SK-N-SH treated with all-trans-retinoic acid at 6 μM for 48 hours (cell line): ENCODE data around the gene HAP1.
A peak's percentile ranks its signal among the peaks of the same experiment; 100 is the strongest.

Source experiments
- ATAC-seq: fragments of 200-7000 bp; cut with Tn5 transposase; 3 replicates; pipeline ENCODE4 v1.9.1; 2020; ENCODE audit warnings: mild to moderate bottlenecking, moderate library complexity
- ARNTL ChIP-seq: fragments of 450-650 bp; formaldehyde crosslinking; IDR thresholded peaks from 2 replicates; pipeline ENCODE4 v1.5.0; 2020; ENCODE audit warnings: low read depth, mild to moderate bottlenecking, moderate library complexity, borderline replicate concordance
- BACH2 ChIP-seq: fragments of 250-450 bp; sonication (Bioruptor Pico); IDR thresholded peaks from 2 replicates; pipeline ENCODE4 v1.9.0; 2021; ENCODE audit warnings: mild to moderate bottlenecking, borderline replicate concordance
- CSDC2 ChIP-seq: fragments of 250-450 bp; sonication (Bioruptor Pico); IDR thresholded peaks from 2 replicates; pipeline ENCODE4 v1.5.0; 2020; ENCODE audit warnings: mild to moderate bottlenecking, moderate library complexity
- ESRRG ChIP-seq: fragments of 250-450 bp; sonication (Bioruptor Pico); IDR thresholded peaks from 2 replicates; pipeline ENCODE4 v1.6.1; 2021; ENCODE audit warnings: mild to moderate bottlenecking
- GLIS3 ChIP-seq: fragments of 250-450 bp; sonication (Bioruptor Pico); IDR thresholded peaks from 2 replicates; pipeline ENCODE4 v1.5.0; 2020; ENCODE audit warnings: mild to moderate bottlenecking, moderate library complexity
- ISL1 ChIP-seq: fragments of 250-450 bp; sonication (Bioruptor Pico); IDR thresholded peaks from 2 replicates; pipeline ENCODE4 v2.1.2; 2022; ENCODE audit warnings: mild to moderate bottlenecking, moderate library complexity
- OSR1 ChIP-seq: fragments of 250-450 bp; sonication (Bioruptor Pico); IDR thresholded peaks from 2 replicates; pipeline ENCODE4 v1.8.0; 2022; ENCODE audit warnings: moderate library complexity, mild to moderate bottlenecking, inconsistent platforms
- RARB ChIP-seq: fragments of 250-450 bp; sonication (Bioruptor Pico); IDR thresholded peaks from 2 replicates; pipeline ENCODE4 v1.8.0; 2021; ENCODE audit warnings: mild to moderate bottlenecking, moderate library complexity
- SNAI2 ChIP-seq: fragments of 250-450 bp; sonication (Bioruptor Pico); IDR thresholded peaks from 2 replicates; pipeline ENCODE4 v1.5.0; 2020; ENCODE audit warnings: mild to moderate bottlenecking, moderate library complexity
- TCF4 ChIP-seq: fragments of 250-450 bp; sonication (Bioruptor Pico); IDR thresholded peaks from 2 replicates; pipeline ENCODE4 v1.8.0; 2021; ENCODE audit warnings: mild to moderate bottlenecking, moderate library complexity, borderline replicate concordance
- TOX ChIP-seq: fragments of 250-450 bp; sonication (Bioruptor Pico); IDR thresholded peaks from 2 replicates; pipeline ENCODE4 v1.8.0; 2021; ENCODE audit warnings: mild to moderate bottlenecking, moderate library complexity, borderline replicate concordance
- ZC3H10 ChIP-seq: fragments of 250-450 bp; sonication (Bioruptor Pico); IDR thresholded peaks from 2 replicates; pipeline ENCODE4 v1.5.1; 2021; ENCODE audit warnings: mild to moderate bottlenecking, moderate library complexity
- ZFP3 ChIP-seq: fragments of 250-450 bp; sonication (Bioruptor Pico); IDR thresholded peaks from 2 replicates; pipeline ENCODE4 v1.5.0; 2020; ENCODE audit warnings: mild to moderate bottlenecking, moderate library complexity
- ZFP30 ChIP-seq: fragments of 450-650 bp; formaldehyde crosslinking; IDR thresholded peaks from 2 replicates; pipeline ENCODE4 v1.5.0; 2022; ENCODE audit warnings: mild to moderate bottlenecking, moderate library complexity
- ZNF565 ChIP-seq: fragments of 450-650 bp; formaldehyde crosslinking; conservative IDR thresholded peaks from 2 replicates; pipeline ENCODE4 v1.5.0; 2020; ENCODE audit warnings: low read depth, mild to moderate bottlenecking, moderate library complexity
- ZNF70 ChIP-seq: fragments of 450-650 bp; formaldehyde crosslinking; IDR thresholded peaks from 2 replicates; pipeline ENCODE4 v1.5.0; 2020; ENCODE audit warnings: mild to moderate bottlenecking, moderate library complexity
- ZNF8 ChIP-seq: fragments of 450-650 bp; formaldehyde crosslinking; IDR thresholded peaks from 2 replicates; pipeline ENCODE4 v1.5.0; 2020; ENCODE audit warnings: mild to moderate bottlenecking, moderate library complexity
- TF ChIP-seq, protein P1 (sequence below): fragments of 250-450 bp; sonication (Bioruptor Pico); IDR thresholded peaks from 2 replicates; pipeline ENCODE4 v1.8.0; 2020; ENCODE audit warnings: mild to moderate bottlenecking, moderate library complexity, borderline replicate concordance
- TF ChIP-seq, protein P2 (sequence below): fragments of 250-450 bp; sonication (Bioruptor Pico); IDR thresholded peaks from 2 replicates; pipeline ENCODE4 v1.5.1; 2021; ENCODE audit warnings: mild to moderate bottlenecking, moderate library complexity
- TF ChIP-seq, protein P3 (sequence below): fragments of 250-450 bp; sonication (Bioruptor Pico); IDR thresholded peaks from 2 replicates; pipeline ENCODE4 v1.5.0; 2020; ENCODE audit warnings: mild to moderate bottlenecking, moderate library complexity
- TF ChIP-seq, protein P4 (sequence below): fragments of 250-450 bp; sonication (Bioruptor Pico); IDR thresholded peaks from 2 replicates; pipeline ENCODE4 v1.8.0; 2021; ENCODE audit warnings: low read depth, mild to moderate bottlenecking, moderate library complexity, borderline replicate concordance
- TF ChIP-seq, protein P5 (sequence below): fragments of 250-450 bp; sonication (Bioruptor Pico); IDR thresholded peaks from 2 replicates; pipeline ENCODE4 v1.5.1; 2020; ENCODE audit warnings: low read depth, mild to moderate bottlenecking, moderate library complexity

The HAP1 gene

DNA sequence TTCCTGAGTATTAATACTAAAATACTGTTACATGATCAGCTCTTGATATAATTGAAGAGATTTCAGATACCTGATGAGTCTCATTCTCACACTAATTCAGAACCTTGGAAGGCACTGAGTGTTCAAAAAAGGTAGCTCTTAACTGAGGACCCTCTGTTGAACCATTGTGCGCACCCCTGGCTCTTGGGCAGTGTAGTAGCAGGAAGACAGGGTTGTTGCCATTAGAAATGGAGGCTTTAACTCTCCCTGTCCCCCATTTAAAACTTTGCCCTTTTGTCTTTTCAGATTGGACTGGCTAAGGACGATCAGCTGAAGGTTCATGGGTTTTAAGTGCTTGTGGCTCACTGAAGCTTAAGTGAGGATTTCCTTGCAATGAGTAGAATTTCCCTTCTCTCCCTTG is 43.9 kb downstream of the HAP1 start:
- TF ChIP-seq GLIS3 (CRISPR knock-in tag): no peak
- TF ChIP-seq, protein P1, sequence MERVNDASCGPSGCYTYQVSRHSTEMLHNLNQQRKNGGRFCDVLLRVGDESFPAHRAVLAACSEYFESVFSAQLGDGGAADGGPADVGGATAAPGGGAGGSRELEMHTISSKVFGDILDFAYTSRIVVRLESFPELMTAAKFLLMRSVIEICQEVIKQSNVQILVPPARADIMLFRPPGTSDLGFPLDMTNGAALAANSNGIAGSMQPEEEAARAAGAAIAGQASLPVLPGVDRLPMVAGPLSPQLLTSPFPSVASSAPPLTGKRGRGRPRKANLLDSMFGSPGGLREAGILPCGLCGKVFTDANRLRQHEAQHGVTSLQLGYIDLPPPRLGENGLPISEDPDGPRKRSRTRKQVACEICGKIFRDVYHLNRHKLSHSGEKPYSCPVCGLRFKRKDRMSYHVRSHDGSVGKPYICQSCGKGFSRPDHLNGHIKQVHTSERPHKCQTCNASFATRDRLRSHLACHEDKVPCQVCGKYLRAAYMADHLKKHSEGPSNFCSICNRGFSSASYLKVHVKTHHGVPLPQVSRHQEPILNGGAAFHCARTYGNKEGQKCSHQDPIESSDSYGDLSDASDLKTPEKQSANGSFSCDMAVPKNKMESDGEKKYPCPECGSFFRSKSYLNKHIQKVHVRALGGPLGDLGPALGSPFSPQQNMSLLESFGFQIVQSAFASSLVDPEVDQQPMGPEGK (CRISPR knock-in tag): peak; percentile 27; the same call in 1 of the 2 replicates
- TF ChIP-seq, all 23 proteins: peak for 1
- ATAC-seq: no peak

DNA sequence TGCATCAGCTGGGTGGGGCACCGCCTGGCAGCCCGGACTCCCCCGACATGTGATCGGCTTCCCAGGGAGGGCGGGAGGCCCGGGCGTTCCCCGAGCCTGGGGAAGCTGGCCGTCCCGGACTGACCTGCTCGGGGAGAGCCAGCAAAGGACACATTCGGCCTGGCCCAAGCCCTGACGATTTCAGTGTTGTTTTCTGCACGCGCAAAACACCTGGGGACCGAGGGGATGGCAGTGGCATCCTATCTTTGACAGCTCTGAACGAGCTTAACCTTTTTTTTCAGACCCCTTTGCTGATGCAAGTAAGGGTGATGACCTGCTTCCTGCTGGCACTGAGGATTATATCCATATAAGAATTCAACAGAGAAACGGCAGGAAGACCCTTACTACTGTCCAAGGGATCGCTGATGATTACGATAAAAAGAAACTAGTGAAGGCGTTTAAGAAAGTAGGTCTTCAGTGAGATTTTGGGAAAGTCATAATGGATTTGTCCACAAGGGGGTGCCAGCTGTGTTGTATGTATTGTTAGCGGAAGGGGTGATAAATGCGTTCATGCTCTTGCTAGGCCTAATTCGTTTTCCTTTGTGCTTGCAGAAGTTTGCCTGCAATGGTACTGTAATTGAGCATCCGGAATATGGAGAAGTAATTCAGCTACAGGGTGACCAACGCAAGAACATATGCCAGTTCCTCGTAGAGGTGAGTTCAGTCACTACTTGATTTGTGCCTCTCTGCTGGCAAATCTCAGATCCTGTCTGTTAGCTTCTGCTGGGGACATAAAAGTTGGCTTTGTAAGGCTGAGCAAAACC is 44.7 kb downstream of the HAP1 start:
- TF ChIP-seq ZNF8 (CRISPR knock-in tag) (no peak; the same call in 1 of the 2 replicates), RARB (peak; percentile 6; the same call in 1 of the 2 replicates), CSDC2 (CRISPR knock-in tag) (0 out of 2 replicates have a peak, but pooled peaks have one; percentile 14), ESRRG (peak; percentile 6; the same call in 1 of the 2 replicates), ISL1 (CRISPR knock-in tag) (no peak), ARNTL (CRISPR knock-in tag) (peak; percentile 57; the same call in 1 of the 2 replicates), SNAI2 (CRISPR knock-in tag) (no peak), ZC3H10 (no peak), OSR1 (CRISPR knock-in tag) (no peak), GLIS3 (CRISPR knock-in tag) (peak; percentile 84), BACH2 (no peak), ZFP3 (CRISPR knock-in tag) (no peak), ZNF70 (CRISPR knock-in tag) (no peak), ZNF565 (CRISPR knock-in tag) (no peak)
- TF ChIP-seq, protein P2, sequence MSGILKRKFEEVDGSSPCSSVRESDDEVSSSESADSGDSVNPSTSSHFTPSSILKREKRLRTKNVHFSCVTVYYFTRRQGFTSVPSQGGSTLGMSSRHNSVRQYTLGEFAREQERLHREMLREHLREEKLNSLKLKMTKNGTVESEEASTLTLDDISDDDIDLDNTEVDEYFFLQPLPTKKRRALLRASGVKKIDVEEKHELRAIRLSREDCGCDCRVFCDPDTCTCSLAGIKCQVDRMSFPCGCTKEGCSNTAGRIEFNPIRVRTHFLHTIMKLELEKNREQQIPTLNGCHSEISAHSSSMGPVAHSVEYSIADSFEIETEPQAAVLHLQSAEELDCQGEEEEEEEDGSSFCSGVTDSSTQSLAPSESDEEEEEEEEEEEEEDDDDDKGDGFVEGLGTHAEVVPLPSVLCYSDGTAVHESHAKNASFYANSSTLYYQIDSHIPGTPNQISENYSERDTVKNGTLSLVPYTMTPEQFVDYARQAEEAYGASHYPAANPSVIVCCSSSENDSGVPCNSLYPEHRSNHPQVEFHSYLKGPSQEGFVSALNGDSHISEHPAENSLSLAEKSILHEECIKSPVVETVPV (CRISPR knock-in tag): no peak
- TF ChIP-seq, protein P3, sequence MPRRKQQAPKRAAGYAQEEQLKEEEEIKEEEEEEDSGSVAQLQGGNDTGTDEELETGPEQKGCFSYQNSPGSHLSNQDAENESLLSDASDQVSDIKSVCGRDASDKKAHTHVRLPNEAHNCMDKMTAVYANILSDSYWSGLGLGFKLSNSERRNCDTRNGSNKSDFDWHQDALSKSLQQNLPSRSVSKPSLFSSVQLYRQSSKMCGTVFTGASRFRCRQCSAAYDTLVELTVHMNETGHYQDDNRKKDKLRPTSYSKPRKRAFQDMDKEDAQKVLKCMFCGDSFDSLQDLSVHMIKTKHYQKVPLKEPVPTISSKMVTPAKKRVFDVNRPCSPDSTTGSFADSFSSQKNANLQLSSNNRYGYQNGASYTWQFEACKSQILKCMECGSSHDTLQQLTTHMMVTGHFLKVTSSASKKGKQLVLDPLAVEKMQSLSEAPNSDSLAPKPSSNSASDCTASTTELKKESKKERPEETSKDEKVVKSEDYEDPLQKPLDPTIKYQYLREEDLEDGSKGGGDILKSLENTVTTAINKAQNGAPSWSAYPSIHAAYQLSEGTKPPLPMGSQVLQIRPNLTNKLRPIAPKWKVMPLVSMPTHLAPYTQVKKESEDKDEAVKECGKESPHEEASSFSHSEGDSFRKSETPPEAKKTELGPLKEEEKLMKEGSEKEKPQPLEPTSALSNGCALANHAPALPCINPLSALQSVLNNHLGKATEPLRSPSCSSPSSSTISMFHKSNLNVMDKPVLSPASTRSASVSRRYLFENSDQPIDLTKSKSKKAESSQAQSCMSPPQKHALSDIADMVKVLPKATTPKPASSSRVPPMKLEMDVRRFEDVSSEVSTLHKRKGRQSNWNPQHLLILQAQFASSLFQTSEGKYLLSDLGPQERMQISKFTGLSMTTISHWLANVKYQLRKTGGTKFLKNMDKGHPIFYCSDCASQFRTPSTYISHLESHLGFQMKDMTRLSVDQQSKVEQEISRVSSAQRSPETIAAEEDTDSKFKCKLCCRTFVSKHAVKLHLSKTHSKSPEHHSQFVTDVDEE (CRISPR knock-in tag): no peak
- TF ChIP-seq, protein P1 (CRISPR knock-in tag): no peak
- TF ChIP-seq, protein P4, sequence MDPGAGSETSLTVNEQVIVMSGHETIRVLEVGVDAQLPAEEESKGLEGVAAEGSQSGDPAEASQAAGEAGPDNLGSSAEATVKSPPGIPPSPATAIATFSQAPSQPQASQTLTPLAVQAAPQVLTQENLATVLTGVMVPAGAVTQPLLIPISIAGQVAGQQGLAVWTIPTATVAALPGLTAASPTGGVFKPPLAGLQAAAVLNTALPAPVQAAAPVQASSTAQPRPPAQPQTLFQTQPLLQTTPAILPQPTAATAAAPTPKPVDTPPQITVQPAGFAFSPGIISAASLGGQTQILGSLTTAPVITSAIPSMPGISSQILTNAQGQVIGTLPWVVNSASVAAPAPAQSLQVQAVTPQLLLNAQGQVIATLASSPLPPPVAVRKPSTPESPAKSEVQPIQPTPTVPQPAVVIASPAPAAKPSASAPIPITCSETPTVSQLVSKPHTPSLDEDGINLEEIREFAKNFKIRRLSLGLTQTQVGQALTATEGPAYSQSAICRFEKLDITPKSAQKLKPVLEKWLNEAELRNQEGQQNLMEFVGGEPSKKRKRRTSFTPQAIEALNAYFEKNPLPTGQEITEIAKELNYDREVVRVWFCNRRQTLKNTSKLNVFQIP: no peak
- ATAC-seq: no peak

DNA sequence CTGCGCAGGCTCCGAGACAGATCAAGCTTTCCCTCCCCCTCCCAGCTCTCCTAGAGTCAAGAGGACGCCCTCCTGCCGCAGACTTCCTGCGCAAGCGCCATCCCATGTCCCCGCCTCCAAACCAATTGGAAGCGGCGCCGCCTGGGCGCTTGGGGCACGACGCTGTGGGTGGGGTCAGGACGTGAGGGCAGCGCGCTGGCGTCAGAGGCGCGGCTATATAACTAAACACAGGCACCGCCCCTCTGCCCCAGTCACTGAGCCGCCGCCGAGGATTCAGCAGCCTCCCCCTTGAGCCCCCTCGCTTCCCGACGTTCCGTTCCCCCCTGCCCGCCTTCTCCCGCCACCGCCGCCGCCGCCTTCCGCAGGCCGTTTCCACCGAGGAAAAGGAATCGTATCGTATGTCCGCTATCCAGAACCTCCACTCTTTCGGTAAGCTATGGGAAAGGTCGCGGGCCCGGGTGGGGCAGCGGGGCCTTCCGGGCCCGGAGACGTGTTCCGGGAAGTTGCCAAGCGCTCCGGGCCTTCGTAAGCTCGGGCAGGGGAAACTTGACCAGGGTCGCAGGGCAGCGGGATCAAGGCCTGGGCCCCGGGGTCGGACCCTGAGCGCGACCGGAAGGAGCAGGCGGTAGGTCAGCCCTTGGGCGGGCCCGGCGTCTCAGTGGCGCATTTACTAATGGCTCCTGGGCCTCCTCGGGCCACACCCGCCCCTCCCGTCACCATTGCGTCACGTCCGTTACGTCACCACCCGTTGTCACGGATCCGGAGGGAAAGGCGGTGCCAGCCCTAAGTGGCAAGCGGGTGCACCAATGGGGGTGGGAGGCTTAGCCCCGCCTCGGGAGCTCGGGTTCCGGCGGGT is 45.6 kb downstream of the HAP1 start, which contains the start of gene EIF1:
Gene EIF1 (plus strand): TSS at position 245 of the 856 bp plus-strand sequence. CDS start 154 bp downstream, at position 399.
- peak; percentile 83 for ATAC-seq
- TF ChIP-seq TCF4 (peak; percentile 57), ARNTL (CRISPR knock-in tag) (no peak), GLIS3 (CRISPR knock-in tag) (no peak; the same call in 1 of the 2 replicates), RARB (peak; percentile 61), ESRRG (peak; percentile 67; the same call in 1 of the 2 replicates), ISL1 (CRISPR knock-in tag) (no peak), ZC3H10 (peak; percentile 83), ZFP30 (CRISPR knock-in tag) (peak; percentile 49; the same call in 1 of the 2 replicates), ZNF70 (CRISPR knock-in tag) (0 out of 2 replicates have a peak, but pooled peaks have one; percentile 8), TOX (CRISPR knock-in tag) (peak; percentile 77; the same call in 1 of the 2 replicates)
- TF ChIP-seq, protein P2 (CRISPR knock-in tag): peak; percentile 84
- TF ChIP-seq, protein P5, sequence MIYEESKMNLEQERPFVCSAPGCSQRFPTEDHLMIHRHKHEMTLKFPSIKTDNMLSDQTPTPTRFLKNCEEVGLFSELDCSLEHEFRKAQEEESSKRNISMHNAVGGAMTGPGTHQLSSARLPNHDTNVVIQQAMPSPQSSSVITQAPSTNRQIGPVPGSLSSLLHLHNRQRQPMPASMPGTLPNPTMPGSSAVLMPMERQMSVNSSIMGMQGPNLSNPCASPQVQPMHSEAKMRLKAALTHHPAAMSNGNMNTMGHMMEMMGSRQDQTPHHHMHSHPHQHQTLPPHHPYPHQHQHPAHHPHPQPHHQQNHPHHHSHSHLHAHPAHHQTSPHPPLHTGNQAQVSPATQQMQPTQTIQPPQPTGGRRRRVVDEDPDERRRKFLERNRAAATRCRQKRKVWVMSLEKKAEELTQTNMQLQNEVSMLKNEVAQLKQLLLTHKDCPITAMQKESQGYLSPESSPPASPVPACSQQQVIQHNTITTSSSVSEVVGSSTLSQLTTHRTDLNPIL (CRISPR knock-in tag): peak; percentile 84
